SK-N-SH (cell line): Measurements from ENCODE around the gene PARD3B. TPM values are rescaled to one million over a fixed set of nuclear protein-coding genes. Genes with fewer than 3 reads are reported as not detected.

Source experiments
- CTCF ChIA-PET: fragments of 300-600, 350-600 bp; formaldehyde crosslinking; extraction: SDS; loops from one replicate; lab custom pipeline; 2021; lab: Yijun Ruan, JAX
- POLR2A ChIA-PET: fragments of 350-600 bp; sonication (Branson Sonifier 250); formaldehyde crosslinking; extraction: SDS; loops from one replicate; lab custom pipeline; 2020; ENCODE audit warnings: antibody characterized with exemption, inconsistent platforms; lab: Yijun Ruan, JAX
- DNase-seq: peaks from one replicate; pipeline ENCODE4 v3.0.0; 2012
- H2AFZ ChIP-seq: fragments of 200-600 bp; sonication (generic); 2 replicates; pipeline ENCODE4 v1.8.1; 2016; ENCODE audit warnings: antibody characterized with exemption, mild to moderate bottlenecking, low read depth
- H3F3A ChIP-seq: fragments of 200-600 bp; sonication (generic); replicated peaks from 2 replicates; pipeline ENCODE3; 2016; ENCODE audit warnings: antibody characterized with exemption, mild to moderate bottlenecking; ENCODE audit not compliant: insufficient read depth
- H3K27ac ChIP-seq, 2 experiments: fragments of 200-500 bp in 1 of 2; fragments of 200-600 bp in 1 of 2; sonication (Bioruptor generic) in 1 of 2; sonication (generic), shearing (Covaris generic) in 1 of 2; 2 replicates each; pipeline versions ENCODE4 v1.5.1 to v1.6.1; 2014 to 2016; ENCODE audit warnings: low read depth in 2 of 2, inconsistent platforms in 1 of 2, low read length in 1 of 2, mild to moderate bottlenecking in 1 of 2, mixed read lengths in 1 of 2
- H3K27me3 ChIP-seq: fragments of 200-600 bp; sonication (generic), shearing (Covaris generic); 2 replicates; pipeline ENCODE4 v1.6.1; 2016; ENCODE audit warnings: mixed run types; ENCODE audit not compliant: insufficient read depth
- H3K36me3 ChIP-seq, 2 experiments: fragments of 200-500 bp in 1 of 2; fragments of 200-600 bp in 1 of 2; sonication (Bioruptor generic) in 1 of 2; sonication (generic) in 1 of 2; replicated peaks in 1 of 2; 2 replicates each; pipeline versions ENCODE3 to v1.5.1; 2014 to 2016; ENCODE audit warnings: low read length in 1 of 2, mild to moderate bottlenecking in 1 of 2; ENCODE audit not compliant: insufficient read depth in 2 of 2, control insufficient read depth in 1 of 2
- H3K4me1 ChIP-seq, 2 experiments: fragments of 200-500 bp in 1 of 2; fragments of 200-600 bp in 1 of 2; sonication (Bioruptor generic) in 1 of 2; sonication (generic), shearing (Covaris generic) in 1 of 2; 2 replicates each; pipeline versions ENCODE4 v1.5.1 to v1.6.1; 2014 to 2016; ENCODE audit warnings: low read depth in 1 of 2, low read length in 1 of 2, mixed run types in 1 of 2; ENCODE audit not compliant: insufficient read depth in 2 of 2, control insufficient read depth in 1 of 2
- H3K4me2 ChIP-seq: fragments of 200-600 bp; sonication (generic), shearing (Covaris generic); 2 replicates; pipeline ENCODE4 v1.6.1; 2017; ENCODE audit warnings: mixed run types
- H3K4me3 ChIP-seq, 2 experiments: fragments of 200-500 bp in 1 of 2; fragments of 200-600 bp in 1 of 2; sonication (Bioruptor generic) in 1 of 2; sonication (generic), shearing (Covaris generic) in 1 of 2; 2 replicates each; pipeline versions ENCODE4 v1.5.1 to v1.8.1; 2014 to 2016; ENCODE audit warnings: low read depth in 2 of 2, inconsistent platforms in 1 of 2, low read length in 1 of 2, mild to moderate bottlenecking in 1 of 2, mixed read lengths in 1 of 2, moderate library complexity in 1 of 2
- H3K79me2 ChIP-seq: fragments of 200-600 bp; sonication (generic); 2 replicates; pipeline ENCODE4 v1.8.1; 2017; ENCODE audit warnings: mild to moderate bottlenecking; ENCODE audit not compliant: insufficient read depth
- H3K9ac ChIP-seq: fragments of 200-600 bp; sonication (generic); 2 replicates; pipeline ENCODE4 v1.6.1; 2017; ENCODE audit warnings: mixed run types
- H3K9me2 ChIP-seq: fragments of 200-600 bp; sonication (generic); 2 replicates; pipeline ENCODE4 v1.6.1; 2017; ENCODE audit warnings: mixed run types
- H3K9me3 ChIP-seq: fragments of 200-600 bp; sonication (generic); 2 replicates; pipeline ENCODE4 v1.6.1; 2017; ENCODE audit warnings: mixed run types, mild to moderate bottlenecking, moderate library complexity
- H4K20me1 ChIP-seq: fragments of 200-600 bp; sonication (generic); 2 replicates; pipeline ENCODE4 v1.6.1; 2017; ENCODE audit warnings: mild to moderate bottlenecking, mixed run types; ENCODE audit not compliant: insufficient read depth
- EP300 ChIP-seq, 2 experiments: IDR thresholded peaks; 2 replicates each; pipeline versions ENCODE4 v1.4.0 to v1.6.1; 2012; ENCODE audit warnings: borderline replicate concordance in 1 of 2, low read depth in 1 of 2, low read length in 1 of 2
- FOXJ3 ChIP-seq: sonication (generic); formaldehyde crosslinking; IDR thresholded peaks from 2 replicates; pipeline ENCODE4 v1.5.1; 2020; ENCODE audit warnings: mild to moderate bottlenecking, missing genetic modification reagents
- FOXM1 ChIP-seq: IDR thresholded peaks from 2 replicates; pipeline ENCODE4 v1.4.0; 2012; ENCODE audit warnings: low read depth, mild to moderate bottlenecking
- GATA2 ChIP-seq: sonication (generic); formaldehyde crosslinking; IDR thresholded peaks from 2 replicates; pipeline ENCODE4 v1.5.0; 2020; ENCODE audit warnings: mild to moderate bottlenecking, missing genetic modification reagents
- MAX ChIP-seq: IDR thresholded peaks from 2 replicates; pipeline ENCODE4 v1.4.0; 2012; ENCODE audit warnings: low read depth
- MEF2A ChIP-seq: IDR thresholded peaks from 2 replicates; pipeline ENCODE4 v1.4.0; 2012; ENCODE audit warnings: low read depth, borderline replicate concordance
- MXI1 ChIP-seq: IDR thresholded peaks from 2 replicates; pipeline ENCODE4 v1.6.1; 2012; ENCODE audit warnings: mild to moderate bottlenecking, low read depth, low read length, improper control_type of control experiment
- PBX3 ChIP-seq: IDR thresholded peaks from 2 replicates; pipeline ENCODE4; 2012
- RAD21 ChIP-seq: IDR thresholded peaks from 2 replicates; pipeline ENCODE4 v1.6.1; 2012; ENCODE audit warnings: mild to moderate bottlenecking, low read length
- RCOR1 ChIP-seq: fragments of 150-350 bp; IDR thresholded peaks from 2 replicates; pipeline ENCODE4 v1.6.1; 2017; ENCODE audit warnings: antibody characterized with exemption, low read length
- SIN3A ChIP-seq: IDR thresholded peaks from 2 replicates; pipeline ENCODE4 v1.6.1; 2012; ENCODE audit warnings: low read depth, mild to moderate bottlenecking, low read length, moderate library complexity, borderline replicate concordance
- SMC3 ChIP-seq: IDR thresholded peaks from 2 replicates; pipeline ENCODE4 v1.6.1; 2012; ENCODE audit warnings: low read depth, low read length, improper control_type of control experiment
- TAF1 ChIP-seq: IDR thresholded peaks from 2 replicates; pipeline ENCODE4 v1.6.1; 2012; ENCODE audit warnings: low read depth, mild to moderate bottlenecking, low read length, moderate library complexity, borderline replicate concordance
- TEAD4 ChIP-seq: IDR thresholded peaks from 2 replicates; pipeline ENCODE4 v1.4.0; 2012; ENCODE audit warnings: mild to moderate bottlenecking, borderline replicate concordance; ENCODE audit not compliant: insufficient read depth
- YY1 ChIP-seq: IDR thresholded peaks from 2 replicates; pipeline ENCODE4 v1.4.0; 2012; ENCODE audit warnings: low read depth, mild to moderate bottlenecking
- WGBS: methylation state at CpG from one replicate; pipeline ENCODE4 v1.1.6; 2017; ENCODE audit warnings: low lambda C conversion rate; 5-methylcytosine and 5-hydroxymethylcytosine counted together
- polyA plus RNA-seq, 3 experiments: library from polyadenylated mRNA; depleted of rRNA; stranded (reverse); fragments of >200 nt; gene quantifications; 2 replicates each; pipeline ENCODE4 v1.2.3, GENCODE V29; 2012
- TF ChIP-seq, protein P1 (sequence below): IDR thresholded peaks from 2 replicates; pipeline ENCODE4 v1.4.0; 2012; ENCODE audit warnings: low read depth, borderline replicate concordance

The PARD3B gene
- polyA plus RNA-seq, 1 of the 3 experiments (the other 2 are of a cell fraction): 0.87 TPM

- no peak for TF ChIP-seq RCOR1
- no peak for TF ChIP-seq PBX3
- TF ChIP-seq SIN3A: no peak
- no peak for TF ChIP-seq FOXJ3 (CRISPR knock-in tag)
- TF ChIP-seq GATA2 (CRISPR knock-in tag): no peak
- no peak for TF ChIP-seq RAD21
- TF ChIP-seq MAX: no peak
- TF ChIP-seq MXI1: no peak
- no peak for TF ChIP-seq FOXM1
- no peak for TF ChIP-seq EP300 (IDR thresholded peaks at IDR 0.05; ENCODE audit: borderline replicate concordance in 1 of 2, low read depth in 1 of 2, low read length in 1 of 2)
- TF ChIP-seq TAF1: no peak
- TF ChIP-seq, protein P1, sequence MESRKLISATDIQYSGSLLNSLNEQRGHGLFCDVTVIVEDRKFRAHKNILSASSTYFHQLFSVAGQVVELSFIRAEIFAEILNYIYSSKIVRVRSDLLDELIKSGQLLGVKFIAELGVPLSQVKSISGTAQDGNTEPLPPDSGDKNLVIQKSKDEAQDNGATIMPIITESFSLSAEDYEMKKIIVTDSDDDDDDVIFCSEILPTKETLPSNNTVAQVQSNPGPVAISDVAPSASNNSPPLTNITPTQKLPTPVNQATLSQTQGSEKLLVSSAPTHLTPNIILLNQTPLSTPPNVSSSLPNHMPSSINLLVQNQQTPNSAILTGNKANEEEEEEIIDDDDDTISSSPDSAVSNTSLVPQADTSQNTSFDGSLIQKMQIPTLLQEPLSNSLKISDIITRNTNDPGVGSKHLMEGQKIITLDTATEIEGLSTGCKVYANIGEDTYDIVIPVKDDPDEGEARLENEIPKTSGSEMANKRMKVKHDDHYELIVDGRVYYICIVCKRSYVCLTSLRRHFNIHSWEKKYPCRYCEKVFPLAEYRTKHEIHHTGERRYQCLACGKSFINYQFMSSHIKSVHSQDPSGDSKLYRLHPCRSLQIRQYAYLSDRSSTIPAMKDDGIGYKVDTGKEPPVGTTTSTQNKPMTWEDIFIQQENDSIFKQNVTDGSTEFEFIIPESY: no peak
- no peak for TF ChIP-seq SMC3
- no peak for TF ChIP-seq TEAD4
- no peak for TF ChIP-seq MEF2A
- TF ChIP-seq YY1: no peak
- H3K27me3 ChIP-seq: no peaks in the 10 kb centered on the region
- H4K20me1 ChIP-seq: no peaks in the 10 kb centered on the region
- H3K36me3 ChIP-seq: no peaks in the 10 kb centered on the region
- 89% methylated on average over 5 of the region's 5 CpGs for WGBS
- H3K27ac ChIP-seq: no peak overlapping the region; a peak in 1 of 4 replicates
- no peak overlapping the region for H3K4me3 ChIP-seq
- ChIA-PET POLR2A (no interaction called here), CTCF (interaction anchor here (0.8 to 1.1 kb wide), 2 partner anchors 9 to 258 kb away, joined by 3 to 6 read pairs; no protein-coding TSS in a partner anchor)
- H3K79me2 ChIP-seq: no peaks in the 10 kb centered on the region
- no peaks in the 10 kb centered on the region; a peak in 1 of 4 replicates for H3K4me1 ChIP-seq
- no peaks in the 10 kb centered on the region for H3F3A ChIP-seq
- DNase-seq: no peak
- no peak overlapping the region for H2AFZ ChIP-seq
- no peaks in the 10 kb centered on the region for H3K9me3 ChIP-seq
- no peaks in the 10 kb centered on the region for H3K9me2 ChIP-seq
- no peak overlapping the region for H3K9ac ChIP-seq
- H3K4me2 ChIP-seq: no peak overlapping the region
Observed at GRCh38 chr2:205129531-205129930, 584.3 kb downstream of the PARD3B start.
